OCI-M2 (cell line): ENCODE data around the gene ZFP36L1.

Experiments
- DNase-seq: peaks from one replicate; lab custom pipeline; 2025; ENCODE audit not compliant: unreplicated experiment; lab: John Stamatoyannopoulos, UW

The ZFP36L1 gene

DNA sequence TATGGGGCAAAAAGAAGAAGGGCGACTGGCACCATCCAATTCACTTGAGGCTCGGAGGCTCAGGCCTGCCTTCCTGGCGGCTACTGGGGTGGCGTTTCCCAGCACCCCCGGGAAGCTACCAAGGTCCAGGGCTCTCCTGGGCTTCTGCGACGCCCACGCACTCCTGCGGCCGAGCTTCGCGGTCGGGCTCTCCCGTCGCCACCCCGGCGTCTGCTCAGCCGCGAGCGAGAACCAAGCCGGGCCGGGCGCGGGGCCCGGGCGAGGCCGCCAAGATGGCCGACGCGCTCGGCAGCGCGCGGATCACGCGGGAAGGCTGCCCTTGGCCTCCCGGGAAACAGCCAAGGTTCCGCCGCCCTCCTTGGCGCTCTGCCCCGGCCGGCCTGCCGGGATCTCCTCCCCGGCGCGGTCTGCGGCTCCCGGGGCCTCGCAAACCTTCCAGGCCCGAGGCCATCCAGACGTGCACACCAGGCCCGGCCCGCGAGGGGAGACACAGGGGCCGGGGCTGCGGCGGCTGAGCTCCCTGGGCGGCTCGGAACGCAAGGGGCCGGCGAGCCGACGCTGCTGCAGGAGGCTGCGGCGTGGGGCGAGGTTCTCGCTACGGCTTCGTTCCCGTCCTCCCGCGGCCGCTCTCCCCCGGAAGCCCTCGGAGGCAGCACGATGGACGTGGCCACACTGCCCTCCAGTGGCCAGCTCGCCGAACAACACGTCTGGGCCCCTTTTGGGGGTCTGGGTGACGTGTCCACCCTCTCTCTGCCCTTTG lies 23.5 kb upstream of the ZFP36L1 start:
- DNase-seq, result peak; percentile 48

DNA sequence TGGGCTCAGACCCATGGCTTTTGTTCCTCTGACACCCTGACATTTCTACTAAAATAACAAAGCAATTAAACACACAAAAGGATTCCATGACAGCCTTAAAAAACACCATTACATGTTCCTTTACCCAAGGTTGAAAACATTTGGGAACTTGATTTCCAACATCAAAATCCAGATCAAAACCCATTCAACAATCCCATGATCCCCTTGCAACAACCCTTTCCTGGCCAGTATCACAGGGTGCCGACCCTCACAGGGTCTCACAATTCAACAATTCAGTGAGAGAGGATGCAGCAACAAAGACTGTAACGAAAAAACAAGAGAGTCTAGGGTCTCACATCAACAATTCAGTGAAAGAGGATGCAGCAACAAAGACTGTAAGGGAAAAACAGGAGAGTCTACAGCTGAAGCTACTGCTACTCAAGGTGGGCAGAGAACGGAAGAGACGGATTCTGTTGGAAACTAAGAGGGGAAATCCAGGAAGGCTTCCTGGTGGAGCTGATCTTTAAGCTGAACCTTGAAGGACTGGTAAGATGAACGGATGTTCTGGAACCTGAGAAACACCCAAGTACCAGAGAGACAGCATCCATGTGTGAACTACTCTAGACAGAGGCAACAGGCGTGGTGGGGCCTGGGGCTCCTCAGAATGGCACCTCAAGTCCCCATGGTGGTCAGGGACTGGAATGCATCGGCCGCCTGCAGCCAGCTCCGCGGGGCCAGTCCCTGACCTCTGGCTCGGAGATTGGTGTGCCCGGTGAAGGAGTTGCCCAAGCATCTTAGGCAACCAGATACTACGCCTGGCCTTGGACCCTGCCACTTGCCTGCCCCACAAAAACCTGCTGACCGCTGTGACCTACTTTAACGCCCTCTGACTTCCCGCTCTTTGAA lies 22.7 kb upstream of the ZFP36L1 start:
- no peak for DNase-seq

- DNase-seq, result peak; percentile 60
Observed at GRCh38 chr14:68814539-68815297, 21.9 kb upstream of the ZFP36L1 start.

- no peak for DNase-seq
Observed at GRCh38 chr14:68814238-68814538, 21.3 kb upstream of the ZFP36L1 start.

GRCh38 chr14:68813318-68813838 lies 20.5 kb upstream of the ZFP36L1 start:
- DNase-seq, result no peak

DNA sequence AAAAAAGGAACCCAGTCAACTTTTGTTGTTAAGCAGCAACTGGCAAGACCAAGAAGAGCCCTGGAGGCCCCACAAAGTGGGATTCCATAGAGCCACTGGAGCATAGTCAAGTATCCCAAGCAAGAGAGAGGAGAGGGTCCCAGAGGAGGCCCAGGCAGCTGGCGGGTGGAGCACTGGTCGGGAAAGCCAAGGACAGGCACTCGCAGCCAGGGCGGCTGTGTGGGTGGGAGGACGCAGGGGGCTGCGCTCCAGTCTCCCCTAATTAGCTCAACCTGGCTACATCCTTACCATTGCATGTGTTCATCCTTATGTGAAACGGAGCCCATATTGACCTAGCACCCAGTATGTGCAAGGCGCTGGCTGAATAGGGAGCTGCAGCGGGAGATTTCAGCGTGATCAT lies 18.3 kb upstream of the ZFP36L1 start:
- DNase-seq, result no peak

DNA sequence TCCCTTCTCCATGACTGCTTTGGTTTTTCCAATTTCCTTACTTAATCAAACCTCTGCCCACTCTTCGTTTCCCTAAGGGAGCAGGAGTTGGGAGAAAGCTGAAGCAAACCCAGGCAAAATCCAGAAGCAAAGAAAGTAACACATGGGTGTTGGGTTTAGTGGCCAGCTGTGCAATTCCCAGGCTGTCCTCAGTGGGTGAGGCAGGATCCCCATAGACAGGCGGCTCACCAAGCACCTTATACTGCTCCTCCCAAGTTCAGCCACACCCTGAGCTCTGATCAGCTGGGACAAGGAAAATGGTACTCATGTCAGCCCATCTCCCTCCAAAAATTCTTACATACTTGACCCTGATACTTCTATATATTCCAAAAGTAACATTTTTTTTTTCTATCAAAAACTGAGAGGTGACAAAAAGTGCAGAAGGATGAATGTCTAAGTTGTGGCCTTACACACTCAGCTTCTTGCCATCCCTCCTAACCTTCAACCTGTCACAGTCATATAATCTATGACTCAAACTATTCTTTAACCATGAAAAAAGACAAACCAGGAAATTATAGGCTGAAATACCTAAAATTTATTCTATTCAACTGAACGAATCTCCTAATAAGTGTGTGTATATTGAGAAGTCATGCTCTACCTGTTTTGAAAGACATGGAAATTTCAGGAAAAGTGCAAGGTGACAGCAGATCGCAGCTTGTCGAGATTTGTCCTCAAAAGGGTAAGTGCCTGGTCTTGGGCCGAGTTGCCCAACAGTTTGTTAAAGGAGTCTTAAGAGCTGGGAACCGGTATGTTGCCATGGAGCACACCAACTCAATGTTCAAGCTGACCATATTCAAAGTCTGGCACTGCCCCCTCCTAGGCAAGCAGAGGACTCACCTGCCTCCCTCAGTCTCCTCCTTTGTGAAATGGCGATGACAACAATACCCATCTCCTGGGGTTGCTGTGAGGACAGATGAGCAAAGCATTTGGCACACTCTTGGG lies 17.6 kb upstream of the ZFP36L1 start:
- no peak for DNase-seq

DNA sequence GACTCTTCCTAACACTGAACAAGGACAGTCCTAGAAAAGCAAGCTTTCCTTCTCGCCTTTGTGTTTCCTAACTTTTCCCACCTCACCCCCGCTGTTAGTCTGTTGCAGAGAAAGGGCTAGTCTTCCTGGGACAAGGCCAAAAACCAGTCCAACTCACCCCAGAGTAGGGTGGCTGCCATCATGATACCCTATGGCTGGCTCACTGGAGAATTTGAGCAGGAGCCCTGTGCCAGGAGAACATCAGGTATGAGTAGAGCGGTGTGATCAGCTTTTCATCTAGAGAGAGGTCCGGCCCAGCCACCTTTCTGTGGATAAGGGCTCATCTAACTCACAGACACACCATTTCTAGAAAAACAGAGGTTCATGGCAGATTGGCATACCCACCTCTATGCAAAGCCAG lies 16.7 kb upstream of the ZFP36L1 start:
- DNase-seq, result no peak

- DNase-seq, result no peak
Observed at GRCh38 chr14:68808696-68809480, 16.0 kb upstream of the ZFP36L1 start.

DNA sequence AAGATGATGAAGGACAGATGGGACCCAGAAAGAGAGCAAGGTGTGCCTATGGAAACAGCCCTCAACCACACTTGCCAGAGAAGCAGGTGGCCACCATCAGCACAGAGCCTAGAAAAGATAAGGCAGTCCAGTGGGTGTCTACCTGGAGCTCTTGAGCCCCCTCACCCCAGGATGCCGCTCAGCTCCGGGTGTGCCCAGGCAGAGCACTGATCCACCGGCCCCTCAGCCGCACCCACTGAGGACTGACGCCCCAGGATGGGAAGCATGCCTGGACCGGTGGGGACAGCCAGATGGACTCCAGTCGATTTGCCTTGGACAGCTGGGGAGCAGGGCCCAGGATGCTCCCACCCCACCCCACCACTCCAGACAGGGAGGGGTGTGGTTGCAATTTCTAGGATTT lies 15.1 kb upstream of the ZFP36L1 start:
- DNase-seq, result no peak

DNA sequence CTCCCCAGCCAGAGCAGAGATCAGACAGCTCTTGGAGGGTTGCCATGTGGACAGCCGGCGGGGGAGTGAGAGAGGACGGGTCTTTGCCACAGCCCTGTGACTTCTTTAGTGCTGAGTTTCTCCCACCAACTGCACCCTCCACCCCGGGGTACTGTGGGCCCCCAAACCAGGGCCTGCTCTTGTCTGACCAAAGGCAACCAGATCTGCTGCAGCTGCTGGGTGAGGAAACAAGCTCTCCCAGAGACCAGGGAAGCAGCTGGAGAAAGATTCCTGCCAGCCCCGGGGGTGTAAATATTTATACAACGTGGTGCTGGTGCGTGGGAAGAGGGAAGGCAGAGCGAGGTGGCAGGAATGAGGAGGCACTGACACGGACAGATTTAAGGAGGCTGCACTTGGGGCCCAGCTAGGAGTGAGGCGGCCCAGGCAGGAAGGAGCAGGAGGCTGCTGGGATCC lies 14.3 kb upstream of the ZFP36L1 start:
- DNase-seq, result peak; percentile 61

GRCh38 chr14:68806526-68807147 lies 13.8 kb upstream of the ZFP36L1 start:
- DNase-seq, result no peak

DNA sequence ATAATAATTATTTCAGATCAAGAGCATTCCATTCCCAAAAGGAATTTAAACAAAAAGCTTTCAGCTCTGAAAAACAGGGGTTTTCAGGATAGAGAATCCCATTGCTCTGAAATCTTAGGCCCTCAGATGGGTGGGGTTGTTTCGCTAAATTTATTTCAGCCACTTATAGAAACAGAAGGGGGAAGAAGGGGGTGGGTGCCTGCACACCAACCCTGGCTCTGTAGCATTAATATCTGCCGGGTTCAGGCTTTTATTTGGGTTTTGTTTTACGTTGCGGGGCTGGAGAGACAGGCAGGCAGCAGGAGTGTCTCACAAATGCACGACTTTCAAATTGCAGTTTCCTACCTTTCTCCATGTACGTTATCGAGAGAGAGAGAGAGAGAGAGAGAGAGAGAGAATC lies 12.5 kb upstream of the ZFP36L1 start:
- no peak for DNase-seq

- DNase-seq, result no peak
Observed at GRCh38 chr14:68801631-68802030, 8.8 kb upstream of the ZFP36L1 start.

DNA sequence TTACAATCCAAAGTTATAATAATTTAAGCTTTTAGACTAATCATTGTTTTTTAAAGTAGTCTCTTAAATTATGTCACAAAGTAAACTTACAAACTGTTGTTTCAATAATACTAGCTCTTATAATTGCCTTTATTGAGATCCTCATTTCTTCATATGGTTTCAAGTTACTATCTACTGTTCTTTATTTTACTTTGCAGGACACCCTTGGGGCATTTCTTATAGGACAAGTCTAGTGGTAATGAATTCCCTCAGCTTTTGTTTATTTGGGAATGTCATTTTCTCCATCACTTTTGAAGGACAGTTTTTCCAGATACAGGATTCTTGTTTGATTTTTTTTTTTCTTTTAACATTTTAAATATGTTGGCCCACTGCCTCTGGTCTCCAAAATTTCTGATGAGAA lies 8.1 kb upstream of the ZFP36L1 start:
- no peak for DNase-seq

DNA sequence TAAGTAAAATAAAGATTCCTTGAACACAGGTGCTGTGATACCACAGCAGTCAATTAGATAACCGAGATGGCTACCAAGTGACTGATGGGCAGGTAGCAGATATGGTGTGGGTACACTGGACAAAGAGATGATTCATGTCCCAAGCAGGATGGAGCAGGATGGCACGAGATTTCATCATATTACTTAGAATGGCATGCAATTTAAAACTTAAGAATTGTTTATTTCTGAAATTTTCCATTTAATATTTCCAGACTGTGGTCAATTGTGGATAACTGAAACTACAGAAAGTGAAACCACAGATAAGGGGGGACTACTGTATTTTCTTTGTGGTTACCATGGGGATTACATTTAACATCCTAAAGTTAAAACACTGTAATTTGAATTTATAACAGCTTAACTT lies 7.5 kb upstream of the ZFP36L1 start:
- DNase-seq, result no peak

DNA sequence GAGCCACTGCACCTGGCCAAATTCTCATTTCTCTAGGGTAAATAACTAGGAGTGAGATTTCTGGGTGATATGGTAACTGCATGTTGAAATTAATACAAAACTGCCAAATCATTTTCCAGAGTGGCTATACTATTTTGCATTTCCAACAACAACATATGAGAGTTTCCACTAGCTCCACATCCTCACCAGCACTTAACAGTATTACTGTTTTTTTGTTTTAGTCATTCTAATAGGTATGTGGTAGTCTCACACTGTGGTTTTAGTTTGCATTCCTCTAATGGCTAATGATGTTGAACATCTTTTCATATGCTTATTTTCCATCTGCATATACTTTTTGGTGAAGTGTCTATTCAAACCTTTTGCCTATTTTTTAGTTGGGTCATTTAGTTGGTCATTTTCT lies 5.8 kb upstream of the ZFP36L1 start:
- DNase-seq, result no peak

- peak; percentile 61 for DNase-seq
Observed at GRCh38 chr14:68797121-68797670, 4.3 kb upstream of the ZFP36L1 start.
